GM12892 (cell line): ENCODE results near the gene VKORC1L1.
"Not testable (repeated sequence)": the region's sequence is repeated elsewhere in the genome, so short reads cannot be mapped to it uniquely, and the experiment has no call there.

ENCODE experiments used
- DNase-seq: peaks from one replicate; pipeline ENCODE4 v3.0.0; 2011; ENCODE audit not compliant: insufficient read length
- FAIRE-seq: peaks from 2 replicates; lab custom pipeline; 2011; peaks lifted over from hg19 to GRCh38; lab: Jason Lieb, UNC
- POLR2A ChIP-seq: IDR thresholded peaks from 2 replicates; pipeline ENCODE4 v1.6.1; 2011; ENCODE audit warnings: low read depth, low read length, control low read depth
- POLR2AphosphoS5 ChIP-seq: IDR thresholded peaks from 2 replicates; pipeline ENCODE4 v1.6.1; 2011; ENCODE audit warnings: low read depth, low read length, control low read depth
- TAF1 ChIP-seq: IDR thresholded peaks from 2 replicates; pipeline ENCODE4 v1.6.1; 2011; ENCODE audit warnings: low read depth, mild to moderate bottlenecking, control low read depth, low read length, borderline replicate concordance

Gene VKORC1L1

GRCh38 chr7:65938336-65938895 is 65.5 kb downstream of the VKORC1L1 start:
- no peak for TF ChIP-seq TAF1
- TF ChIP-seq POLR2AphosphoS5 = no peak
- TF ChIP-seq POLR2A = no peak
- DNase-seq (no peak), FAIRE-seq (no peak)

GRCh38 chr7:65945787-65946186 is 72.9 kb downstream of the VKORC1L1 start:
- not testable (repeated sequence) for DNase-seq, FAIRE-seq

- DNase-seq = no peak
- TF ChIP-seq TAF1 (no peak), POLR2A (no peak), POLR2AphosphoS5 (no peak)
- FAIRE-seq = no peak
Measured at GRCh38 chr7:65946904-65947303, 74.0 kb downstream of the VKORC1L1 start.

- DNase-seq = no peak
- TF ChIP-seq POLR2A (no peak), POLR2AphosphoS5 (no peak), TAF1 (no peak)
Measured at GRCh38 chr7:65951837-65952578, 79.1 kb downstream of the VKORC1L1 start.

GRCh38 chr7:65953001-65953720 is 80.3 kb downstream of the VKORC1L1 start:
- DNase-seq = no peak
- TF ChIP-seq POLR2A = no peak
- no peak for TF ChIP-seq POLR2AphosphoS5
- no peak for TF ChIP-seq TAF1
- no peak for FAIRE-seq

More at GRCh38 chr7:65951837-65952578, 79.1 kb downstream of the VKORC1L1 start:
- FAIRE-seq = no peak

- FAIRE-seq (no peak), DNase-seq (no peak)
- TF ChIP-seq POLR2A (no peak), TAF1 (no peak), POLR2AphosphoS5 (no peak)
Measured at GRCh38 chr7:65953890-65954450, 81.1 kb downstream of the VKORC1L1 start.

GRCh38 chr7:65955718-65956117 is 82.8 kb downstream of the VKORC1L1 start:
- DNase-seq = no peak
- TF ChIP-seq POLR2AphosphoS5 = no peak
- TF ChIP-seq TAF1 = no peak
- no peak for TF ChIP-seq POLR2A
- no peak for FAIRE-seq

GRCh38 chr7:65960351-65961074 is 87.6 kb downstream of the VKORC1L1 start:
- no peak for FAIRE-seq
- DNase-seq = no peak
- TF ChIP-seq POLR2AphosphoS5 = 0 out of 2 replicates have a peak, but pooled peaks have one; percentile 16
- no peak for TF ChIP-seq TAF1

GRCh38 chr7:65962033-65962432 is 89.2 kb downstream of the VKORC1L1 start:
- FAIRE-seq (no peak), DNase-seq (no peak)
- TF ChIP-seq POLR2AphosphoS5 (no peak), POLR2A (no peak), TAF1 (no peak)

- not testable (repeated sequence) for DNase-seq, FAIRE-seq
Measured at GRCh38 chr7:65964671-65965070, 91.8 kb downstream of the VKORC1L1 start.

- no peak for TF ChIP-seq POLR2A
- no peak for TF ChIP-seq TAF1
- no peak for TF ChIP-seq POLR2AphosphoS5
- FAIRE-seq (no peak), DNase-seq (no peak)
Measured at GRCh38 chr7:65966146-65966545, 93.3 kb downstream of the VKORC1L1 start.
